Measurements from ENCODE around the gene SLC26A2.

DNA sequence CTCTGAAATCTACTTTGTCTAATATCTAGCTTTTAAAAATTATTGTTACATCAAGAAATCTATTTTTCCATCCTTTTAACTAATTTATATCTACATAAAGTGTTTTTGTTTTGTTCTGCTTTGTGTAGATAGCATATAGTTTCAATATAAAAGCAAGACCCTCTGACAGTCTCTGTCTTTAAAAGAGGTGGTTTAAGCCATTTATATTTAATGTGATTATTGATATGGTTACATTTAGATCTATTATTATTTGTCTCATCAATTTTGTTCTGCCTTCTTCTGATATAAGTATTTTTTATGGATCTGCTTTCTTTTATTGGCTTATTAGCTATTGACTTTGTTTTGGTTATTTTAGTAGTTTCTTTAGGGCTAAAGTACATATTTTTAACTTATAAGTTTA, 56.0 kb downstream of the SLC26A2 start:
- TF ChIP-seq, protein P1, sequence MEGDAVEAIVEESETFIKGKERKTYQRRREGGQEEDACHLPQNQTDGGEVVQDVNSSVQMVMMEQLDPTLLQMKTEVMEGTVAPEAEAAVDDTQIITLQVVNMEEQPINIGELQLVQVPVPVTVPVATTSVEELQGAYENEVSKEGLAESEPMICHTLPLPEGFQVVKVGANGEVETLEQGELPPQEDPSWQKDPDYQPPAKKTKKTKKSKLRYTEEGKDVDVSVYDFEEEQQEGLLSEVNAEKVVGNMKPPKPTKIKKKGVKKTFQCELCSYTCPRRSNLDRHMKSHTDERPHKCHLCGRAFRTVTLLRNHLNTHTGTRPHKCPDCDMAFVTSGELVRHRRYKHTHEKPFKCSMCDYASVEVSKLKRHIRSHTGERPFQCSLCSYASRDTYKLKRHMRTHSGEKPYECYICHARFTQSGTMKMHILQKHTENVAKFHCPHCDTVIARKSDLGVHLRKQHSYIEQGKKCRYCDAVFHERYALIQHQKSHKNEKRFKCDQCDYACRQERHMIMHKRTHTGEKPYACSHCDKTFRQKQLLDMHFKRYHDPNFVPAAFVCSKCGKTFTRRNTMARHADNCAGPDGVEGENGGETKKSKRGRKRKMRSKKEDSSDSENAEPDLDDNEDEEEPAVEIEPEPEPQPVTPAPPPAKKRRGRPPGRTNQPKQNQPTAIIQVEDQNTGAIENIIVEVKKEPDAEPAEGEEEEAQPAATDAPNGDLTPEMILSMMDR (IDR thresholded peaks at IDR 0.05) = no peak
- TF ChIP-seq POLR2A (IDR thresholded peaks at IDR 0.05) = no peak

Data from thyroid gland (tissue), 4 donors.